K562 (cell line): ENCODE measurements around the gene ULK3. TPM values are rescaled to one million over a fixed set of nuclear protein-coding genes. Genes with fewer than 3 reads are reported as not detected.
"Not testable (repeated sequence)": the region's sequence is repeated elsewhere in the genome, so short reads cannot be mapped to it uniquely, and the experiment has no call there.

ENCODE experiments used
- ATAC-seq: fragments of 200-7000 bp; cut with Tn5 transposase; 3 replicates; pipeline ENCODE4 v1.9.1; 2020; ENCODE audit warnings: moderate library complexity
- BruUV-seq: library from RNA; stranded (reverse); fragments of 400-500 nt; replicated peaks from 2 replicates; lab custom pipeline; 2021; lab: Mats Ljungman, UMichigan
- CTCF ChIA-PET: fragments of 300-600 bp; formaldehyde crosslinking; extraction: SDS; loops from one replicate; lab custom pipeline; 2021; ENCODE audit warnings: low intra/inter-chr PET ratio; lab: Yijun Ruan, JAX
- POLR2A ChIA-PET: fragments of 300-600, 350-650 bp; sonication (Branson Sonifier 250); formaldehyde crosslinking; extraction: SDS; loops from one replicate; lab custom pipeline; 2021; ENCODE audit warnings: antibody characterized with exemption, inconsistent platforms; lab: Yijun Ruan, JAX
- DNase-seq, 4 experiments: peaks; one replicate each; pipeline versions ENCODE4 v3.0.0 to v3.0.0-alpha.2; 2011 to 2018; ENCODE audit warnings: low spot score in 3 of 4, mixed read lengths in 3 of 4; ENCODE audit errors: extremely low read depth in 1 of 4
- FAIRE-seq: peaks from 2 replicates; lab custom pipeline; 2011; peaks lifted over from hg19 to GRCh38; lab: Jason Lieb, UNC
- H2AFZ ChIP-seq: 2 replicates; pipeline ENCODE4 v1.6.0; 2011; ENCODE audit warnings: low read depth, low read length, control low read depth, inconsistent platforms
- H3K27ac ChIP-seq: fragments of 200-600 bp; 3 replicates; pipeline ENCODE4 v1.8.0; 2011; ENCODE audit warnings: low read depth, mild to moderate bottlenecking, control low read depth, inconsistent platforms, low read length, moderate library complexity, mixed read lengths; ENCODE audit errors: extremely low read depth
- H3K27me3 ChIP-seq, 2 experiments: fragments of 300-600 bp in 1 of 2; 2 replicates in 1 of 2; 3 replicates in 1 of 2; pipeline versions ENCODE4 v1.6.0 to v1.8.0; 2011; ENCODE audit warnings: inconsistent platforms in 2 of 2, low read length in 2 of 2, mild to moderate bottlenecking in 1 of 2, mixed read lengths in 1 of 2, moderate library complexity in 1 of 2; ENCODE audit not compliant: control insufficient read depth in 2 of 2, insufficient read depth in 2 of 2
- H3K36me3 ChIP-seq: fragments of 300-600 bp; 3 replicates; pipeline ENCODE4 v1.8.0; 2011; ENCODE audit warnings: mild to moderate bottlenecking, low read length, inconsistent platforms; ENCODE audit not compliant: control insufficient read depth, insufficient read depth
- H3K4me1 ChIP-seq, 2 experiments: fragments of 200-600 bp in 1 of 2; replicated peaks in 1 of 2; 2 replicates in 1 of 2; 3 replicates in 1 of 2; pipeline versions ENCODE4 v1.5.1 to v1.8.0; 2011; ENCODE audit warnings: inconsistent platforms in 2 of 2, low read length in 2 of 2, mild to moderate bottlenecking in 1 of 2, mixed read lengths in 1 of 2, moderate library complexity in 1 of 2; ENCODE audit not compliant: control insufficient read depth in 2 of 2, insufficient read depth in 2 of 2
- H3K4me2 ChIP-seq: 2 replicates; pipeline ENCODE4 v1.6.1; 2011; ENCODE audit warnings: low read length, control low read depth, inconsistent platforms, mixed read lengths; ENCODE audit not compliant: insufficient read depth
- H3K4me3 ChIP-seq: fragments of 200-600 bp; sonication (generic), shearing (Covaris generic); 2 replicates; pipeline ENCODE4 v1.5.1; 2016; ENCODE audit warnings: control low read depth, inconsistent platforms
- H3K79me2 ChIP-seq: fragments of 200-600 bp; 3 replicates; pipeline ENCODE4 v1.8.0; 2011; ENCODE audit warnings: low read length, inconsistent platforms; ENCODE audit not compliant: control insufficient read depth, insufficient read depth
- H3K9ac ChIP-seq, 2 experiments: 2 replicates each; pipeline versions ENCODE4 v1.6.0 to v1.6.1; 2011; ENCODE audit warnings: low read depth in 2 of 2, low read length in 2 of 2, control low read depth in 1 of 2, inconsistent platforms in 1 of 2, mild to moderate bottlenecking in 1 of 2, mixed read lengths in 1 of 2; ENCODE audit not compliant: insufficient read depth in 1 of 2
- H3K9me1 ChIP-seq: one replicate; pipeline ENCODE4 v1.6.0; 2011; ENCODE audit warnings: inconsistent platforms, mild to moderate bottlenecking, low read length, moderate library complexity; ENCODE audit not compliant: control insufficient read depth, insufficient read depth
- H3K9me3 ChIP-seq: replicated peaks from 2 replicates; pipeline ENCODE4 v1.5.1; 2011; ENCODE audit warnings: low read depth, low read length, inconsistent platforms; ENCODE audit not compliant: control insufficient read depth, insufficient read depth
- H4K20me1 ChIP-seq: replicated peaks from 2 replicates; pipeline ENCODE4 v1.6.1; 2011; ENCODE audit warnings: low read length, inconsistent platforms, mixed read lengths; ENCODE audit not compliant: control insufficient read depth, insufficient read depth
- BCOR ChIP-seq: fragments of 450-650 bp; IDR thresholded peaks from 2 replicates; pipeline ENCODE4 v1.6.1; 2016
- CXXC5 ChIP-seq: fragments of 250-450 bp; sonication (Bioruptor Pico); IDR thresholded peaks from 2 replicates; pipeline ENCODE4 v1.8.0; 2022; ENCODE audit warnings: inconsistent platforms, mild to moderate bottlenecking, moderate library complexity
- EP400 ChIP-seq: fragments of 450-650 bp; IDR thresholded peaks from 2 replicates; pipeline ENCODE4 v1.6.1; 2017; ENCODE audit warnings: antibody characterized with exemption, mild to moderate bottlenecking, moderate library complexity
- NR2C1 ChIP-seq, 2 experiments: fragments of 450-650 bp; IDR thresholded peaks; 2 replicates each; pipeline ENCODE4 v1.6.1; 2017; ENCODE audit warnings: mild to moderate bottlenecking in 2 of 2, antibody characterized with exemption in 1 of 2, inconsistent platforms in 1 of 2, missing compliant biosample characterization in 1 of 2, missing genetic modification characterization in 1 of 2
- PCBP2 ChIP-seq: fragments of 200-400 bp; formaldehyde crosslinking; IDR thresholded peaks from 2 replicates; pipeline ENCODE4 v1.6.1; 2018; ENCODE audit warnings: low read length, low read depth, mild to moderate bottlenecking, moderate library complexity; ENCODE audit not compliant: poor library complexity, severe bottlenecking
- SOX6 ChIP-seq: fragments of 450-650 bp; IDR thresholded peaks from 2 replicates; pipeline ENCODE4 v1.6.1; 2014; ENCODE audit warnings: mild to moderate bottlenecking
- ZNF121 ChIP-seq: sonication (generic); formaldehyde crosslinking; conservative IDR thresholded peaks from 2 replicates; pipeline ENCODE4 v1.8.0; 2022; ENCODE audit warnings: missing genetic modification reagents
- WGBS: fragments of 100-300 bp; shearing (Covaris generic); methylation state at CpG from one replicate; pipeline ENCODE4 v1.1.6; 2016; ENCODE audit warnings: low coverage, mixed read lengths; ENCODE audit not compliant: insufficient coverage; ENCODE audit errors: missing lambda C conversion rate; 5-methylcytosine and 5-hydroxymethylcytosine counted together
- in situ Hi-C: fragments of 300-500 bp; cut with MboI; formaldehyde crosslinking; loops from 4 replicates; pipeline ENCODE4 v1.15.0; 2018; ENCODE audit warnings: inconsistent platforms, mixed read lengths
- intact Hi-C: fragments of 100-400 bp; cut with micrococcal nuclease; formaldehyde crosslinking; loops from 2 replicates; pipeline ENCODE4 v1.14.2; 2022
- polyA plus RNA-seq, 8 experiments: library from polyadenylated mRNA; depleted of rRNA in 4 of 8; stranded (reverse) in 5 of 8; unstranded in 3 of 8; fragments of >200 nt; fragmentation: Nextera tagmentation in 2 of 8; fragmentation: Illumina TruSeq in 1 of 8; extraction: Ambion mirVana in 2 of 8; extraction: Trizol in 1 of 8; gene quantifications; 2 replicates each; pipeline versions ENCODE4 v1.2.1 to v1.2.3, GENCODE V29; 2011 to 2014; ENCODE audit warnings: inconsistent platforms in 1 of 8, missing spikeins in 1 of 8
- total RNA-seq, 7 experiments: library from RNA; depleted of rRNA in 6 of 7; stranded (reverse); fragments of >200 nt in 6 of 7; fragmentation: Illumina TruSeq in 2 of 7; extraction: Trizol in 2 of 7; gene quantifications; 2 replicates each; pipeline versions ENCODE4 v1.2.1 to v1.2.3, GENCODE V29; 2011 to 2021; ENCODE audit warnings: low replicate concordance in 1 of 7
- TF ChIP-seq, protein P1 (sequence below): fragments of 450-650 bp; IDR thresholded peaks from 2 replicates; pipeline ENCODE4 v1.6.1; 2017; ENCODE audit warnings: antibody characterized with exemption, mild to moderate bottlenecking

Gene ULK3
- total and polyA plus RNA-seq, 9 of the 15 experiments (the other 6 are each of a cell fraction or from before 2014, with no cell fraction given): 0.68 to 68.0 (median 34.9) TPM

GRCh38 chr15:74887537-74888193 lies 44.7 kb upstream of the ULK3 start (continued):
- TF ChIP-seq EP400 (peak; percentile 72; the same call in 1 of the 2 replicates), NR2C1 (IDR thresholded peaks at IDR 0.05) (peak; percentile 22; the same call in 1 of the 2 replicates), CXXC5 (CRISPR knock-in tag) (peak; percentile 49), SOX6 (peak; percentile 33; the same call in 1 of the 2 replicates)
- TF ChIP-seq NR2C1 (tag; IDR thresholded peaks at IDR 0.05): not testable (repeated sequence)
- TF ChIP-seq, protein P1, sequence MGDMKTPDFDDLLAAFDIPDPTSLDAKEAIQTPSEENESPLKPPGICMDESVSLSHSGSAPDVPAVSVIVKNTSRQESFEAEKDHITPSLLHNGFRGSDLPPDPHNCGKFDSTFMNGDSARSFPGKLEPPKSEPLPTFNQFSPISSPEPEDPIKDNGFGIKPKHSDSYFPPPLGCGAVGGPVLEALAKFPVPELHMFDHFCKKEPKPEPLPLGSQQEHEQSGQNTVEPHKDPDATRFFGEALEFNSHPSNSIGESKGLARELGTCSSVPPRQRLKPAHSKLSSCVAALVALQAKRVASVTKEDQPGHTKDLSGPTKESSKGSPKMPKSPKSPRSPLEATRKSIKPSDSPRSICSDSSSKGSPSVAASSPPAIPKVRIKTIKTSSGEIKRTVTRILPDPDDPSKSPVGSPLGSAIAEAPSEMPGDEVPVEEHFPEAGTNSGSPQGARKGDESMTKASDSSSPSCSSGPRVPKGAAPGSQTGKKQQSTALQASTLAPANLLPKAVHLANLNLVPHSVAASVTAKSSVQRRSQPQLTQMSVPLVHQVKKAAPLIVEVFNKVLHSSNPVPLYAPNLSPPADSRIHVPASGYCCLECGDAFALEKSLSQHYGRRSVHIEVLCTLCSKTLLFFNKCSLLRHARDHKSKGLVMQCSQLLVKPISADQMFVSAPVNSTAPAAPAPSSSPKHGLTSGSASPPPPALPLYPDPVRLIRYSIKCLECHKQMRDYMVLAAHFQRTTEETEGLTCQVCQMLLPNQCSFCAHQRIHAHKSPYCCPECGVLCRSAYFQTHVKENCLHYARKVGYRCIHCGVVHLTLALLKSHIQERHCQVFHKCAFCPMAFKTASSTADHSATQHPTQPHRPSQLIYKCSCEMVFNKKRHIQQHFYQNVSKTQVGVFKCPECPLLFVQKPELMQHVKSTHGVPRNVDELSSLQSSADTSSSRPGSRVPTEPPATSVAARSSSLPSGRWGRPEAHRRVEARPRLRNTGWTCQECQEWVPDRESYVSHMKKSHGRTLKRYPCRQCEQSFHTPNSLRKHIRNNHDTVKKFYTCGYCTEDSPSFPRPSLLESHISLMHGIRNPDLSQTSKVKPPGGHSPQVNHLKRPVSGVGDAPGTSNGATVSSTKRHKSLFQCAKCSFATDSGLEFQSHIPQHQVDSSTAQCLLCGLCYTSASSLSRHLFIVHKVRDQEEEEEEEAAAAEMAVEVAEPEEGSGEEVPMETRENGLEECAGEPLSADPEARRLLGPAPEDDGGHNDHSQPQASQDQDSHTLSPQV: peak; percentile 72

DNA sequence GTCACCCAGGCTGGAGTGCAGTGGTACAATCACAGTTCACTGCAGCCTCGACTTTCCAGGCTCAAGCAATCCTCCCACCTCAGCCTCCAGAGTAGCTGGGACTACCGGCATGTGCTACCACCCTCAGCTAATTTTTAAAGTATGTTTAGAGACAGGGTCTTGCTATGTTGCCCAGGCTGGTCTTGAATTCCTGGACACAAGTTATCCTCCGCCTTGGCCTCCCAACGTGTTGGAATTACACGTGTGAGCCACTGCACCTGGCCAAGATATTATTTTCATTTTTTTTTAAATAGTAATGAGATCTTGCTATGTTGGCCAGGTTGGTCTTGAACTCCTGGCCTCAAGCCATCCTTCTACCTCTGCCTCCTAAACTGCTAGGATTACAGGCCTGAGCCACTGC lies 42.5 kb upstream of the ULK3 start:
- H2AFZ ChIP-seq: no peak overlapping the region
- no peak for TF ChIP-seq PCBP2
- TF ChIP-seq BCOR: 0 out of 2 replicates have a peak, but pooled peaks have one; percentile 12
- peak; percentile 83 for TF ChIP-seq ZNF121 (CRISPR knock-in tag)
- TF ChIP-seq, all 486 proteins: peak for 2
- ChIA-PET POLR2A (interaction anchor here (0.6 to 0.7 kb wide), 2 partner anchors 9 to 483 kb away, joined by 4 read pairs; partner anchors contain the start of gene MAN2C1), CTCF (no interaction called here)
- Histone ChIP-seq H3K4me3 (no peak overlapping the region), H3K9me3 (peaks cover 6% of the 10 kb centered on the region; the same call in 1 of the 2 replicates), H3K9me1 (no peaks in the 10 kb centered on the region), H3K36me3 (no peaks in the 10 kb centered on the region), H3K9ac (no peak overlapping the region), H3K4me1 (peaks cover 18 to 34% of the 10 kb centered on the region in 2 experiments; a peak in 4 of 5 replicates), H3K4me2 (no peak overlapping the region), H3K27me3 (no peaks in the 10 kb centered on the region), H3K27ac (no peak overlapping the region), H3K79me2 (peaks cover 17% of the 10 kb centered on the region), H4K20me1 (no peaks in the 10 kb centered on the region)
- FAIRE-seq (no peak), DNase-seq (no peak), ATAC-seq (no peak)
- intact Hi-C loops (no loop called here), in situ Hi-C loops (no loop called here)
- BruUV-seq: no TSS peak
- WGBS: 62% methylated on average over 5 of the region's 5 CpGs
